KBM-7 (cell line): ENCODE results near the gene LGALS3.
"Not testable (repeated sequence)": the region's sequence is repeated elsewhere in the genome, so short reads cannot be mapped to it uniquely, and the experiment has no call there.

Source experiments
- DNase-seq: peaks from one replicate; pipeline ENCODE4 v3.0.0-alpha.2; 2015
- in situ Hi-C: fragments of 300-500 bp; cut with MboI; formaldehyde crosslinking; loops from 2 replicates; pipeline ENCODE4 v1.14.3; 2020; ENCODE audit warnings: low sequenced_read_pairs, low pct_unique_long_range_greater_than_20kb, mixed read lengths

The LGALS3 gene

DNA sequence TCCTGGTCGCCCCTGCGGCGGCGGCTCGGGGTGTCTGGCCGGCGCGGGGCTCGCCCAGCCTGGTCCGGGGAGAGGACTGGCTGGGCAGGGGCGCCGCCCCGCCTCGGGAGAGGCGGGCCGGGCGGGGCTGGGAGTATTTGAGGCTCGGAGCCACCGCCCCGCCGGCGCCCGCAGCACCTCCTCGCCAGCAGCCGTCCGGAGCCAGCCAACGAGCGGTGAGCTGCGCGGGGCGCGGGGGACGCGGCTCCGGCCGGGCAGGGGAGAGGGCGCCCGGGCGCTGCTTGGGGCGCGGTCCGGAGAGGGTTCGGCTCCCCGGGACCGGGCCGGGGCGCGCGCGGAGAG, at the start of gene LGALS3:
Gene LGALS3, plus strand, starts transcription at position 167 of the 342 bp plus-strand sequence. CDS start 8,122 bp downstream, outside the sequence.
- peak; percentile 43 for DNase-seq
- in situ Hi-C loops, result no loop called here

DNA sequence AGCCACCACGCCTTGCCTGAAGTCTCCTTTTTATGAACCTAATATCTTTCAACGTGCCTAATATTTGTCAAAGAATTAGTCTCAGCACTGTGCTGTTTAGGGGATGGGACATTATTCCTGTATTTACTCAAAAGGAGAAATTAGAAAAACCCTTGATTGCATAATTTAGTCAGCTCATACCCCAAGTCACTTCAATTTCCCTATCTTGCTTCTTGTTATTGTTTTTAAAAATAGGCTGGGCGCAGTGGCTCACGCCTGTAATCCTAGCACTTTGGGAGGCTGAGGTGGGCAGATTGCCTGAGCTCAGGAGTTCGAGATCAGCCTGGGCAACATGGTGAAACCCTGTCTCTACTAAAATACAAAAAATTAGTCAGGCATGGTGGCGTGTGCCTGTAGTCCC, 49.1 kb upstream of the LGALS3 start:
- in situ Hi-C loops, DNase-seq: not testable (repeated sequence)

DNA sequence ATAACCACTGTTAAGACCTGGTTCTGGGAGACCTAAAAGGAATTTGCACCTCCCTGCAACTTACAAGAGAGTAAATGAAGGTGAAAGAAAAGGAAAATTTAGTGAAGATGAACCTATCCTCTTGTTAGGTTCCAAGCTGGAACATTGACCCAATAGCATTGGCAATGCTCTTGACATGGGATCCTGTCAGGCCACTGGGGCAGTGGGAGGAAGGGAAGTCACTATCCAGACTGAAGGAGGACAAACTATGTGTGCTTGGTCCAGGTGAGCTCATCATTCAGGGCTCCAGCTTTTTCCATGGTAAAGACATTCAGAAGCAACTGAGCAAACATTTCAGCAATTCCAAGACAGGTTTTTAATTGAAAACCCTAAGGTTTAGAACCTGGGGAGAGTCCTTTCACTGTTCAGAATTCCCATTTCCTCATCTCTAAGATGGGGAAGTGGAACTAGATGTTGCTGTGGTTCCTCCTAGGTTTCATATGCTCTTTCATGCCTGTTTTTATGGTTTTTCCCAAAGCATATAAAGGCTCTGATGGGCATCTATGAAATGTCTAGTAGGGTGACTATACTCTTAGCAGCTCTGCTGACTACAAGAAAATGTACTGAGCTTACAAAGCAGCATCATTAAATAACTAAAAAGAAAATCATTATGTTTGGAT, 44.5 kb upstream of the LGALS3 start:
- in situ Hi-C loops, result no loop called here
- DNase-seq, result no peak

GRCh38 chr14:55085060-55085660, 43.9 kb upstream of the LGALS3 start:
- in situ Hi-C loops, result no loop called here
- no peak for DNase-seq

DNA sequence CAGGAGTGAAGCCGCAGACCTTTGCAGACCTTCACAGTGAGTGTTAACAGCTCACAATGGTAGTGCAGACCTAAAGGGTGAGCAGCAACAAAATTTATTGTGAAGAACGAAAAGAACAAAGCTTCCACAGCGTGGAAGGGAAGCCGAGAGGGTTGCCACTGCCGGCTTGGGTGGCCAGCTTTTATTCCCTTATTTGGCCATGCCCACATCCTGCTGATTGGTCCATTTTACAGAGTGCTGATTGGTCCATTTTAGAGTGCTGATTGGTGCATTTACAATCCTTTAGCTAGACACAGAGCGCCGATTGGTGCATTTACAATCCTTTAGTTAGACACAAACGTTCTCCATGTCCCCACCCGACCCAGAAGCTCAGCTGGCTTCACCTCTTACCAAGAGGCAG, 42.1 kb upstream of the LGALS3 start:
- no peak for DNase-seq
- in situ Hi-C loops, result no loop called here

DNA sequence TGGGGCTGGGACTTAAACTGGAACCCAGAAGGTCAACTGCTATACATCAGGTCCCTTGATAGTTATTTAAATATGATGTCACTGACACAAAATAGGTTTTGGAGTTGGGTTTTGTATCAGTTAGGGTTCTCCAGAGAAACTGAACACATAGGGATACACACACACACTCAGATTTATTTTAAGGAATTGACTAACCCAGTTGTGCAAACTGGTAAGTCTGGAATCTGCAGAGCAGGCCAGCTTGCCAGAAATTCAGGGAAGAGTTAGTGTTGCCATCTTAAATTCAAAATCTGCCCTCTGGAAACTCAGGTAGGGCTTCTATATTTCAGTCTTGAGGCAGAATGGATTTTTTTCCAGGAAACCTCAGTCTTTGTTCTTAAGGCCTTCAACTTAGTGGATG, 40.7 kb upstream of the LGALS3 start:
- in situ Hi-C loops, result no loop called here
- DNase-seq, result no peak

- DNase-seq, result no peak
- in situ Hi-C loops, result no loop called here
Observed at GRCh38 chr14:55092341-55092740, 36.7 kb upstream of the LGALS3 start.

GRCh38 chr14:55094292-55095157, 34.5 kb upstream of the LGALS3 start:
- DNase-seq, result no peak

DNA sequence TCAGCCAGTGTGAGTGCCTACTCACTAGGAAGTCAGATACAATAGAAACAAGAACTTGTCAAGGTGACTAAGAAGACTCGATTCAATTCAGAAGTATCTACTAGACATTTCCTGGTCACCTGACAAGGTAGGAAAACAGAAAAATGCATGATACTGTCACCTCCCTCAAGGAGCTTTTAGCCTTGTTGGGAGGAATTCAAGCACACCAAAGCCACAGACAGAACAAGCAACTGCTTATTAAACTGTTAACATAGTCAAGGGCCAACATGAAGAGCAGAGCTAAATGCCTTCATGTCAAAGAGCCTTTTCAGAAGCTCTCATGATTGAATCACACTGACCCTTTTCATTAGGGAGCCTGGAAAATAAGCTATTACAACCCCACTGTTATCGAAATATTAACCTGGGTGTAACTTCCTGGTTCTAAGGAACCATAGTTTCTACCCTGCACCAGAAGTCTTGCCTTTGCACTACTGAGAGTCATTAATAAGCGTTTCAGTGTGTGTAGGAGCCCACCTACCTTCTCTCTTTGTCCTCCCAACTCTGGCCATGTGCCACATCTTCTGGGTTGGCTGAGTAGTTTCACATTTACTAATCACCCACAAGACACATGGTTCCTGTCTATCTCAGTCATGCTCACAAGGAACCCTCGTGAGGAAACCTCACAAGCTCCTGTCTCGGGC, 31.0 kb upstream of the LGALS3 start:
- no peak for DNase-seq
- in situ Hi-C loops, result no loop called here

More at GRCh38 chr14:55094292-55095157, 34.5 kb upstream of the LGALS3 start:
- in situ Hi-C loops, result no loop called here

DNA sequence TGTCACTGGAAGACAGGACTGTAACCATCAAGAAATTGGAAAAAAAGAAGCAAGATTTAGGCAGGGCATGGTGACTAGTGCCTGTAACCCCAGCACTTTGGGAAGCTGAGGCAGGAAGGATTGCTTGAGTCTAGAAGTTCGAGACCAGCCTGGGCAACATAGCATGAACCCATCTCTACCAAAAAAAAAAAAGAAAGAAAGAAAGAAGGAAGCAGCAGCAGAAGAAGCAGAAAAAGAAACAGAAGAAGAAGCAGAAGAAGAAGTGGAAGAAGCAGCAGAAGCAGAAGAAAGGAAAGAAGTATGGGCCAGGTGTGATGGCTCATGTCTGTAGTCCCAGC, 30.5 kb upstream of the LGALS3 start:
- no peak for DNase-seq
- in situ Hi-C loops, result no loop called here

DNA sequence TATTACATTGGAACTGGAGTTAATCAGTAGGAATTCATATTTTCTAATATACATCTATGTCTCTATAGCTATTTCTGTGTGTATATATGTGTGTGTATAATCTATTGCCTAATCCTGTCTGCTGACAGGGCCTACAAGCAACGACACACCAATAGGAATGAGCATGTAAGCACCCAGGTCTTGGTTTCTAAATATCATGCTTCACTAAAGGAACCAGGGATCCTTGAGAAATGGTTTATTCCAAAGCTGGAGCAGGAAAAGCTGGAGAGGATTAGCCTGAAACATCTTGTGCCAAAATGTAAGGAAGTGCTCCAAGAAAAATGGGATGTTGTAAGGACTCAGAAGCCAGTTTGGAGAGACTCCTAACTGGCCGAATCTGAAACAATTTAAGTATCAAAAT, 29.3 kb upstream of the LGALS3 start:
- in situ Hi-C loops, result no loop called here
- DNase-seq, result no peak

GRCh38 chr14:55101698-55102097, 27.4 kb upstream of the LGALS3 start:
- in situ Hi-C loops, result no loop called here
- DNase-seq, result no peak

DNA sequence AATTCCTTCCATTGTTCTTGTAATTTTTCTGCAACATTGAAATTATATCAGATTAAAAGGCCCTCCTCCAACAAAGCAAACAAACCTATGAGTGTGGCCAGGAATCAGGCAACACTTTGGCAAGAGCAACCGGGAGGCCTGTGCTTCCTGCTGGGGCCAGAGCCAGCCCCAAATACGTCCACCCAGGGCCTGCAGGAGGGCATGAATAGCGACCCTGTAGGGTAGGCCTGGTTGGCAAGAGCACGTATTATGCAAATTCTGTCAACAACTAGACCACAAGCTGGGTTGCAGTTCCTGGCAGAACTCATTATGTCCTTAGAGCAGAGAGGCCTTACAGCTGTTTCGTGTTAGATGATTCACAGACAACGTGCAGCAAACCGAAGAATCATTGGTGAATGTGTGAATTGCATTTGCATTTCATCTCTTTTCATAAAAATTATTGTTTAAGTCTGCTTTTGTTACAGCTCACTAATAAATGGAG, 26.9 kb upstream of the LGALS3 start:
- in situ Hi-C loops, result no loop called here
- DNase-seq, result peak; percentile 56

- in situ Hi-C loops, result no loop called here
- DNase-seq, result no peak
Observed at GRCh38 chr14:55103005-55103640, 25.9 kb upstream of the LGALS3 start.

DNA sequence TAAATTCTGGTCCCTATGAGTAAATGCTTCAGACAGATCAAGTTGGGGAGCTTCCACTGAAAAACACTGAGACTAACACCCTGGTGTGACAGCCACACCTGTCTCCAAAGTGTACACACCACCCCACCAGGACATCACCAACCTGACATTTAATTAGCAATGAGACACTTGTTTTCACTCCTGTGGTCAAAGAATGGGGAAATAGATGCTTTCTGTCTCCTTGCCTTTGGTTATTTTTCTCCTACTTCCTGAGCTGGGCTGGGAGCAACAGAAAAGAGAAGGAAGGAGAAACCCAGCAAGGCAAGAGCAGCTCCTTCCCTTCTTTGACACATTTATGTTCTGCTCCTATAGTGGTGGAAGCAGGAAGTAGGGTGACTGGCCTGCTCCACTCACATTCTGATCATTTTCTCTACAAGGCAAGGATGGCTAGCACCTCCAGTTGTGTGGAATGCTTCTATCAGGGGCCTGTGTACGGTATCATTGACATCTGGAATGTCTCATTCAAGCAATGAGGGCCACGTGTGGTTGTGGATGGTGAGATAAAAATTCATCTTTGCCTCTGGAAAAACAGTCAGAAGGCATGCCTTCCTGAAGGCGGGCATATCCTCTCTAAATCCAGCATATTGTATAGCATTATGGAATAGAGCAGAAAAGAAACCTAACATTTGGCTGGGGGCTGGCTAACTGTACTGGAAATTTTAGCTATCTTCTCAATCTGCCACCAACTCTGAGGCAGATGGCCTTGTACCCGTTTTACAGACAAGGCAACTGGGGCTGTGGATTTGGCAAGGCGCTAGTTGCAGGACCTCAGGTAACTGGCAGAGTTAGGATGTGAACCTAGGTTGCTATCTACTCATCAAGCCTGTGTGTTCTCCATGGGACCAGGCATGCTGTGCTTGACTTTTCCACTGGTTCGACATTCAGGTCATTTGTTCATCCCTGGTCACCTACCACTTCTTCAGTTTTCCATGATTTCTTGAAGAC, 24.8 kb upstream of the LGALS3 start:
- in situ Hi-C loops, result no loop called here
- DNase-seq, result peak; percentile 83

- DNase-seq, result no peak
- in situ Hi-C loops, result no loop called here
Observed at GRCh38 chr14:55105991-55106390, 23.1 kb upstream of the LGALS3 start.

DNA sequence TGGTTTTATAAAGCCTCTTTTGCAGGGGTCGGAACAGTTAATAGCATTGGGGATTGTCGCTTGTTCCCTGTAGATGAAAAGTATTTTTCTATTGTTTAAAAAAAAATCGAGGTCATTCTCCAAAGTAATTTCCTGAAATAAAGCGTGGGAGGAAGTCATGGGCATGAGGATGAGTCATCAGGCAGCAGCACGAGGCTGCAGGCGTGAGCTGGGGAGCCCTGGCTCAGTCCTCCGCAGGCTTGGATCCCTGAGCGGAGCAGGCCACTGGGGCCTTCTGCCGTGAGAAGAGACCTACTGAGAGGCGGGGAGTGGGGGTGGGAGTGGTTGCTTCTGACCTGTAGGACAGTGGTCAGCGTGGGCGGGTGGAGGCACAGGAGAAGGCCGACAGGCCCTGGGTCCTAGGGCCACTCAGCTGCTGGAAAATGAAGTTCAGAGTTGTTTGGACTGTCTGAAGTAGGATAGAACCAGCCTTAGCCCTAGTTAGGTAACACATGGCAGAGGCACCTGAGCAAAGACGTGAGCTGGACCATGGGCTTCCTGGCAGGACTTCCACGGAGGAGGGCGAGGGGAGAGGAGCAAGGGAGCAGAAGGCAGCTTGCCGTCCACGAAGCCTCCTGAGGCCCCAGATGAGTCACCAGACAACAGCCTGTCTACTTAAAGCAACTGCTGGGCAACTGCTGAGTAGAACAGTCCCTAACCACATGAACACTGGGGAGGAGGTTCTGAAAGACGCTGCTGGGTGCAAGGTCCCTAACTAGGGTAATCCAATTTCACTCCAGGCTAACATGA, 21.1 kb upstream of the LGALS3 start:
- DNase-seq, result peak; percentile 83
- in situ Hi-C loops, result no loop called here
